Activated naive CD4-positive, alpha-beta T cell treated with anti-CD3 and anti-CD28 coated beads, Interleukin-2, amount 50 U/mL, for 24 hours (primary cell): ENCODE measurements around the gene STX16.
"Not testable (repeated sequence)": the region's sequence is repeated elsewhere in the genome, so short reads cannot be mapped to it uniquely, and the experiment has no call there.

Source experiments
- H3K27ac Mint-ChIP-seq: one replicate; pipeline ENCODE4 v1.8.0; 2021; ENCODE audit warnings: mild to moderate bottlenecking, mixed read lengths
- H3K27me3 Mint-ChIP-seq: one replicate; pipeline ENCODE4 v1.8.0; 2021; ENCODE audit warnings: mixed read lengths
- H3K36me3 Mint-ChIP-seq: one replicate; pipeline ENCODE4 v1.8.0; 2021; ENCODE audit warnings: mixed read lengths
- H3K4me1 Mint-ChIP-seq: one replicate; pipeline ENCODE4 v1.8.0; 2021; ENCODE audit warnings: mixed read lengths
- H3K4me3 Mint-ChIP-seq: one replicate; pipeline ENCODE4 v1.8.0; 2021; ENCODE audit warnings: mild to moderate bottlenecking, mixed read lengths
- H3K9me3 Mint-ChIP-seq: one replicate; pipeline ENCODE4 v1.8.0; 2021; ENCODE audit warnings: mixed read lengths

STX16 gene

GRCh38 chr20:58719971-58720371 lies 68.9 kb downstream of the STX16 start:
- Mint-ChIP-seq H3K4me1 (no peaks in the 10 kb centered on the region), H3K27ac (no peak overlapping the region), H3K9me3 (peaks cover 6% of the 10 kb centered on the region), H3K27me3 (peaks cover 22% of the 10 kb centered on the region), H3K4me3 (no peak overlapping the region), H3K36me3 (peaks cover 6% of the 10 kb centered on the region)

- H3K9me3 Mint-ChIP-seq: peaks cover 6% of the 10 kb centered on the region
- H3K4me1 Mint-ChIP-seq: no peaks in the 10 kb centered on the region
- peaks cover 22% of the 10 kb centered on the region for H3K27me3 Mint-ChIP-seq
- H3K27ac Mint-ChIP-seq: no peak overlapping the region
- peaks cover 4% of the 10 kb centered on the region for H3K36me3 Mint-ChIP-seq
- H3K4me3 Mint-ChIP-seq: no peak overlapping the region
Observed at GRCh38 chr20:58720890-58721289, 69.8 kb downstream of the STX16 start.

DNA sequence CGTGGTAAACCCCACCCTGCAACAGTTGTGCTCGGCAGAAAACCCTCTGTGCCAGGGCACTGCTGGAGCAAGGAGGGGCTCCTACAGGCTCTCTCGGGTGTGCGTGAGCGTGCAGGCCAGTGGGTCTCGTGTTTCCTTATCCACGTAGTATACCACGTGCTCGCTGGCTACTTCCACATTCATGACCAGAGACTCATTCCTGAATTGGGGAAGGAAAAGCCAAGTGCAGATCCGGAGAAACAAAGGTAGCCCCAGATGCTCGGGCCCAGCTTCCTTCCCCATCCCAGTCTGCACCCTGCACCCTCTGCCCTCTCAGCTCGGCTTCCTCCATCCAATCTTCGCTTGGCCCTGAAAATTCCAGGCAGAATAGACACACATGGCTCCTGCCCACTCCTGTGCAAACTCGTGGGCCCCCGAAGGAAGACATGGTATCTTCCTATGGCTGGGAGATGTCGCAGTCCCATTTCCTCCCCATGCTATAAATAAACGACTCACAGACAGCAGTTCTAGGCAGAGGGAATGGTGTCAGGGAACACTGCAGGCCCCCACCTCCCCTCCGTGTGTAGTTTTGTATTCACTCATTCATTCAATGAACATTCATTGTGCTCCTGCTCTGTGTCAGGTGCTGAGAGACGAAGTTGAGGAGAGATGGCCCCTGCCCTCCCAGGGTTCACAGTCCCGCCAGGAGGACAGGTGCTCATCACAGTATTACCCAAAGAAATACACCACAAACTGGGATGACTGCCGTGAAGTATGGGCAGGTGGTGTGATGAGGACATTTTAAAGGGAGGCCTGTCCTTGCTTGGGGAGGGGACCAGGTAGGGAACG lies 71.1 kb downstream of the STX16 start:
- Mint-ChIP-seq H3K4me1 (no peaks in the 10 kb centered on the region), H3K4me3 (no peak overlapping the region), H3K27me3 (peaks cover 22% of the 10 kb centered on the region), H3K36me3 (peaks cover 4% of the 10 kb centered on the region), H3K9me3 (peaks cover 9% of the 10 kb centered on the region), H3K27ac (no peak overlapping the region)

- Mint-ChIP-seq H3K27ac (peak overlapping the region; percentile 62), H3K27me3 (peaks cover 22% of the 10 kb centered on the region), H3K4me1 (no peaks in the 10 kb centered on the region), H3K4me3 (no peak overlapping the region), H3K9me3 (peaks cover 17% of the 10 kb centered on the region), H3K36me3 (peaks cover 4% of the 10 kb centered on the region)
Observed at GRCh38 chr20:58722877-58723627, 72.0 kb downstream of the STX16 start.

GRCh38 chr20:58723628-58723984 lies 72.5 kb downstream of the STX16 start:
- Mint-ChIP-seq H3K36me3 (peaks cover 4% of the 10 kb centered on the region), H3K27ac (no peak overlapping the region), H3K4me1 (no peaks in the 10 kb centered on the region), H3K9me3 (peaks cover 18% of the 10 kb centered on the region), H3K27me3 (peaks cover 22% of the 10 kb centered on the region), H3K4me3 (no peak overlapping the region)

DNA sequence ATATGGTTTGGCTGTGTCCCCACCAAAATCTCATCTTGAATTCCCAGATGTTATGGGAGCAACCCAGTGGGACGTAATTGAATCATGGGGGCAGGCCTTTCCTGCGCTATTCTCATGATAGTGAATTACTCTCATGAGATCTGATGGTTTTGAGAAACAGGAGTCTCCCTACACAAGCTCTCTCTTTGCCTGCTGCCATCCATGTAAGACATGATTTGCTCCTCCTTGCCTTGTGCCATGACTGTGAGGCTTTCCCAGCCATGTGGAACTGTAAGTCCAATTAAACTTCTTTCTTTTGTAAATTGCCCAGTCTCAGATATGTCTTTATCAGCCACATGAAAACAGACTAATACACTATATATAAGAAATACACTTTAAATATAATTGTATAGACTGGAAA lies 75.1 kb downstream of the STX16 start:
- peaks cover 18% of the 10 kb centered on the region for H3K9me3 Mint-ChIP-seq
- H3K27ac Mint-ChIP-seq, H3K4me1 Mint-ChIP-seq, H3K36me3 Mint-ChIP-seq, H3K4me3 Mint-ChIP-seq: not testable (repeated sequence)
- peaks cover 22% of the 10 kb centered on the region for H3K27me3 Mint-ChIP-seq
